Ishikawa (cell line): ENCODE measurements around the gene SYCE1.

ENCODE experiments used
- CEBPB ChIP-seq: IDR thresholded peaks from 2 replicates; pipeline ENCODE4 v1.6.1; 2012
- CREB1 ChIP-seq: IDR thresholded peaks from 2 replicates; pipeline ENCODE4 v1.6.1; 2012; ENCODE audit warnings: low read depth
- EGR1 ChIP-seq: IDR thresholded peaks from 2 replicates; pipeline ENCODE4 v1.6.1; 2012
- EP300 ChIP-seq: IDR thresholded peaks from 2 replicates; pipeline ENCODE4 v1.6.1; 2012; ENCODE audit warnings: borderline replicate concordance
- FOXM1 ChIP-seq: IDR thresholded peaks from 2 replicates; pipeline ENCODE4 v1.6.1; 2012; ENCODE audit warnings: low read depth, borderline replicate concordance
- MAX ChIP-seq: IDR thresholded peaks from 2 replicates; pipeline ENCODE4 v1.6.1; 2012
- NFIC ChIP-seq: IDR thresholded peaks from 2 replicates; pipeline ENCODE4 v1.6.1; 2012
- RAD21 ChIP-seq: IDR thresholded peaks from 2 replicates; pipeline ENCODE4 v1.6.1; 2012; ENCODE audit warnings: low read depth
- REST ChIP-seq: IDR thresholded peaks from 2 replicates; pipeline ENCODE4 v1.6.1; 2012; ENCODE audit warnings: low read depth, mild to moderate bottlenecking
- TAF1 ChIP-seq: IDR thresholded peaks from 2 replicates; pipeline ENCODE4 v1.6.1; 2012; ENCODE audit warnings: low read depth, mild to moderate bottlenecking
- TCF12 ChIP-seq: IDR thresholded peaks from 2 replicates; pipeline ENCODE4 v1.6.1; 2012; ENCODE audit warnings: low read depth
- TEAD4 ChIP-seq: IDR thresholded peaks from 2 replicates; pipeline ENCODE4 v1.6.1; 2012
- USF1 ChIP-seq: IDR thresholded peaks from 2 replicates; pipeline ENCODE4 v1.6.1; 2012
- YY1 ChIP-seq: IDR thresholded peaks from 2 replicates; pipeline ENCODE4 v1.6.1; 2012; ENCODE audit warnings: low read depth
- ZBTB7A ChIP-seq: IDR thresholded peaks from 2 replicates; pipeline ENCODE4 v1.6.1; 2012; ENCODE audit warnings: low read depth

The SYCE1 gene

GRCh38 chr10:133509700-133510099 lies 55.7 kb downstream of the SYCE1 start:
- TF ChIP-seq CEBPB (no peak), FOXM1 (no peak), EGR1 (no peak), TAF1 (no peak), EP300 (no peak), YY1 (no peak), CREB1 (no peak), TEAD4 (no peak), MAX (no peak), TCF12 (no peak), USF1 (no peak), RAD21 (no peak), ZBTB7A (no peak), NFIC (no peak), REST (no peak)
